Fibroblast of lung (primary cell): Measurements from ENCODE around the gene CREM. TPM values are rescaled to one million over a fixed set of nuclear protein-coding genes. Genes with fewer than 3 reads are reported as not detected.
A peak's percentile ranks its signal among the peaks of the same experiment; 100 is the strongest.

Experiments used
- DNase-seq, 2 donors: peaks; one replicate each; pipeline versions ENCODE4 v3.0.0 to v3.0.0-alpha.2; 2010; ENCODE audit warnings: low read depth in 2 of 2
- H2AFZ ChIP-seq: 2 replicates; pipeline ENCODE4 v1.5.1; 2012; ENCODE audit warnings: low read length, control low read depth, inconsistent platforms
- H3K27ac ChIP-seq: 2 replicates; pipeline ENCODE4 v1.5.1; 2011; ENCODE audit warnings: low read length, control low read depth; ENCODE audit not compliant: insufficient read depth
- H3K27me3 ChIP-seq: 2 replicates; pipeline ENCODE4 v1.5.1; 2011; ENCODE audit warnings: mild to moderate bottlenecking, low read length; ENCODE audit not compliant: control insufficient read depth, insufficient read depth
- H3K36me3 ChIP-seq: 2 replicates; pipeline ENCODE4 v1.5.1; 2011; ENCODE audit warnings: low read length; ENCODE audit not compliant: control insufficient read depth, insufficient read depth
- H3K4me1 ChIP-seq: 2 replicates; pipeline ENCODE4 v1.5.1; 2011; ENCODE audit warnings: low read length; ENCODE audit not compliant: control insufficient read depth, insufficient read depth; ENCODE audit errors: extremely low read depth
- H3K4me2 ChIP-seq: 2 replicates; pipeline ENCODE4 v1.5.1; 2011; ENCODE audit warnings: low read length, control low read depth; ENCODE audit not compliant: insufficient read depth; ENCODE audit errors: extremely low read depth
- H3K4me3 ChIP-seq, 4 experiments: fragments of 200-600 bp in 1 of 4; sonication (generic) in 1 of 4; replicated peaks in 1 of 4; 2 replicates each; pipeline ENCODE4 v1.5.1; 2011 to 2016; ENCODE audit warnings: low read length in 4 of 4, low read depth in 3 of 4, mild to moderate bottlenecking in 3 of 4, control low read depth in 2 of 4, inconsistent platforms in 1 of 4, mixed read lengths in 1 of 4; ENCODE audit not compliant: insufficient read depth in 1 of 4; ENCODE audit errors: control extremely low read depth in 1 of 4
- H3K79me2 ChIP-seq: 2 replicates; pipeline ENCODE4 v1.5.1; 2012; ENCODE audit warnings: mild to moderate bottlenecking, low read length, inconsistent platforms; ENCODE audit not compliant: control insufficient read depth, insufficient read depth
- H3K9ac ChIP-seq: 2 replicates; pipeline ENCODE4 v1.5.1; 2011; ENCODE audit warnings: mild to moderate bottlenecking, low read length, control low read depth; ENCODE audit not compliant: insufficient read depth
- H3K9me3 ChIP-seq: 2 replicates; pipeline ENCODE4 v1.5.1; 2012; ENCODE audit warnings: low read depth, low read length; ENCODE audit not compliant: control insufficient read depth, insufficient read depth
- H4K20me1 ChIP-seq: 2 replicates; pipeline ENCODE4 v1.5.1; 2011; ENCODE audit warnings: low read length; ENCODE audit not compliant: control insufficient read depth, insufficient read depth; ENCODE audit errors: extremely low read depth
- EZH2 ChIP-seq: IDR thresholded peaks from 2 replicates; pipeline ENCODE4 v1.5.1; 2012; ENCODE audit warnings: low read length, control low read depth, mild to moderate bottlenecking; ENCODE audit errors: missing control alignments
- polyA plus RNA-seq, 2 donors: library from polyadenylated mRNA; depleted of rRNA in 1 of 2; stranded (reverse) in 1 of 2; unstranded in 1 of 2; fragments of >200 nt; gene quantifications; 2 replicates each; pipeline ENCODE4 v1.2.1, GENCODE V29; 2011 to 2012; ENCODE audit warnings: missing spikeins in 1 of 2
- total RNA-seq: library from RNA; depleted of rRNA; stranded (reverse); fragments of >200 nt; gene quantifications from 2 replicates; pipeline ENCODE4 v1.2.1, GENCODE V29; 2014
- TF ChIP-seq, protein P1 (sequence below), 2 donors: IDR thresholded peaks in 1 of 2; conservative IDR thresholded peaks in 1 of 2; 1 replicate in 1 of 2; 2 replicates in 1 of 2; pipeline ENCODE4 v1.5.1; 2011 to 2012; ENCODE audit warnings: low read length in 2 of 2, control low read depth in 1 of 2, inconsistent platforms in 1 of 2, low read depth in 1 of 2, mild to moderate bottlenecking in 1 of 2

CREM gene
- total and polyA plus RNA-seq, 2 donors (not counting 1 experiment from before 2014, with no cell fraction given): 29.9 to 32.1 TPM

DNA sequence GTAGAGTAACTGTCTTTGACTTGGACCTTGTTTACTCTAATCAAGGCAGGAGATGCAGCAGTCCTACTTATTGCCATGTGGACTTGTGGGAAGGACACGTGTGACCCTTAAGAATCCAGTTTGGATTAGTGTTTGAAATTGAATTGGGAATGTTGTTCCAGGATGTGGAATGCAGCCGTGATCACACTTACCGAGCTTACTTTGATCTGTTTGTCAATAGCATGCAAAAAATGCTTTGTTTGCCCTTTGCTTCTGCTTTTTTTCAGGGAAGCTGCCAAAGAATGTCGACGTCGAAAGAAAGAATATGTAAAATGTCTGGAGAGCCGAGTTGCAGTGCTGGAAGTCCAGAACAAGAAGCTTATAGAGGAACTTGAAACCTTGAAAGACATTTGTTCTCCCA lies 84.7 kb downstream of the CREM start:
- TF ChIP-seq, protein P1, sequence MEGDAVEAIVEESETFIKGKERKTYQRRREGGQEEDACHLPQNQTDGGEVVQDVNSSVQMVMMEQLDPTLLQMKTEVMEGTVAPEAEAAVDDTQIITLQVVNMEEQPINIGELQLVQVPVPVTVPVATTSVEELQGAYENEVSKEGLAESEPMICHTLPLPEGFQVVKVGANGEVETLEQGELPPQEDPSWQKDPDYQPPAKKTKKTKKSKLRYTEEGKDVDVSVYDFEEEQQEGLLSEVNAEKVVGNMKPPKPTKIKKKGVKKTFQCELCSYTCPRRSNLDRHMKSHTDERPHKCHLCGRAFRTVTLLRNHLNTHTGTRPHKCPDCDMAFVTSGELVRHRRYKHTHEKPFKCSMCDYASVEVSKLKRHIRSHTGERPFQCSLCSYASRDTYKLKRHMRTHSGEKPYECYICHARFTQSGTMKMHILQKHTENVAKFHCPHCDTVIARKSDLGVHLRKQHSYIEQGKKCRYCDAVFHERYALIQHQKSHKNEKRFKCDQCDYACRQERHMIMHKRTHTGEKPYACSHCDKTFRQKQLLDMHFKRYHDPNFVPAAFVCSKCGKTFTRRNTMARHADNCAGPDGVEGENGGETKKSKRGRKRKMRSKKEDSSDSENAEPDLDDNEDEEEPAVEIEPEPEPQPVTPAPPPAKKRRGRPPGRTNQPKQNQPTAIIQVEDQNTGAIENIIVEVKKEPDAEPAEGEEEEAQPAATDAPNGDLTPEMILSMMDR (conservative IDR thresholded peaks at IDR 0.05 in 1 of 2, IDR thresholded peaks at IDR 0.05 in 1 of 2; ENCODE audit: low read depth in 1 of 2, low read length in 2 of 2): no peak
- no peak for TF ChIP-seq EZH2
- Histone ChIP-seq H4K20me1 (no peaks in the 10 kb centered on the region), H3K9me3 (no peaks in the 10 kb centered on the region), H3K4me3 (no peak overlapping the region), H2AFZ (no peak overlapping the region), H3K36me3 (no peaks in the 10 kb centered on the region), H3K4me1 (no peaks in the 10 kb centered on the region), H3K9ac (no peak overlapping the region), H3K27ac (no peak overlapping the region), H3K79me2 (no peaks in the 10 kb centered on the region), H3K4me2 (no peak overlapping the region), H3K27me3 (no peaks in the 10 kb centered on the region)
- peak in 1 of 2 donors; percentile 19 for DNase-seq

DNA sequence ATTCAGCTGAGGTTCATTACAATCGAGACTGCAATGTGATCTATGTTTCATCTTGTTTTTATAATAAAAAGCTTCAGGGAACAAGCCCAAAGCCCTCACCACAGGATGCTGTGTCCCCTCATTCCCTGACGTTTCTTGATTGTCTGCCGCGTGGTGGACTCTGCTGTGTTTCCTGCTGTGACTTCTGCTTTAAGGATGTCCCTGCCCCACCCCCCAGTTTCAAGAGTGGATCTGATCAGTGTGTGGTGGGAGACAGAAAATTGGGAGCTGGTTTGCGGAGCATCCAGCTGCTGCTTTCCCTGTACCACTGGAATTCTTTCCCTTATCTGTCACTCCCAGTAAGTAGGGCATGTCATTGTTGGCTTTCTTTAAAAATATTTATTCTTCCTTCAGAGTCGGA lies 86.2 kb downstream of the CREM start:
- Histone ChIP-seq H3K9me3 (no peaks in the 10 kb centered on the region), H3K79me2 (no peaks in the 10 kb centered on the region), H3K4me3 (no peak overlapping the region), H3K27me3 (no peaks in the 10 kb centered on the region), H4K20me1 (no peaks in the 10 kb centered on the region), H3K4me2 (no peak overlapping the region), H2AFZ (no peak overlapping the region), H3K36me3 (no peaks in the 10 kb centered on the region), H3K27ac (no peak overlapping the region), H3K4me1 (no peaks in the 10 kb centered on the region), H3K9ac (no peak overlapping the region)
- TF ChIP-seq, protein P1 (conservative IDR thresholded peaks at IDR 0.05 in 1 of 2, IDR thresholded peaks at IDR 0.05 in 1 of 2; ENCODE audit: low read depth in 1 of 2, low read length in 2 of 2): no peak
- TF ChIP-seq EZH2: no peak
- no peak for DNase-seq

DNA sequence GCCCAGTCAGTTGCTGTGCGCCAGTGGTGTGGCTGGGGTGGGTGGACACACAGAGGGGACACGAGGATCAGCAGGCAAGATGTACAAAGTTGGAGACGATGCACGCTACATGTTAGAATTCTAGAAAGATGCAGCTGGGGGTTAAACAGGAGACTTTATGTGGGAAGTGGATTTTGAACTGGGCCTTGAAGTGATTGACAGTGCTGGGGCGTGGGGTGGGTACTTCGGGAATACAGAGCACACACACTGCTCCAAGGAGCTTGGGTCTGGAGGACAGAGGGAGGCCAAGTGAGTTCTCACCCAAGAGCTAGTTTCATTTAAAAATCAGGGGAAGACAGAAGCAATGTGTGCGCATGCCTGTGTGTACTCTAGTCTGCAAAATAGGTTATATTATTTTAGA lies 87.1 kb downstream of the CREM start:
- H3K27ac ChIP-seq: no peak overlapping the region
- H3K79me2 ChIP-seq: no peaks in the 10 kb centered on the region

More for the DNA sequence above, 87.1 kb downstream of the CREM start:
- no peak for DNase-seq
- no peaks in the 10 kb centered on the region for H3K9me3 ChIP-seq
- no peak overlapping the region for H3K9ac ChIP-seq
- H3K4me3 ChIP-seq: no peak overlapping the region
- H3K27me3 ChIP-seq: no peaks in the 10 kb centered on the region
- H3K4me2 ChIP-seq: no peak overlapping the region
- no peaks in the 10 kb centered on the region for H3K4me1 ChIP-seq
- H3K36me3 ChIP-seq: no peaks in the 10 kb centered on the region
- no peak for TF ChIP-seq EZH2
- TF ChIP-seq, protein P1 (conservative IDR thresholded peaks at IDR 0.05 in 1 of 2, IDR thresholded peaks at IDR 0.05 in 1 of 2; ENCODE audit: low read depth in 1 of 2, low read length in 2 of 2): no peak
- no peaks in the 10 kb centered on the region for H4K20me1 ChIP-seq
- H2AFZ ChIP-seq: no peak overlapping the region
